Central memory CD4-positive, alpha-beta T cell (primary cell): Measurements from ENCODE around the gene EPHA4.
"Not testable (repeated sequence)": the region's sequence is repeated elsewhere in the genome, so short reads cannot be mapped to it uniquely, and the experiment has no call there.

ENCODE experiments used
- DNase-seq: peaks from one replicate; pipeline ENCODE4 v3.0.0; 2022

Gene EPHA4

GRCh38 chr2:221532641-221533040, 39.5 kb downstream of the EPHA4 start:
- no peak for DNase-seq

GRCh38 chr2:221530653-221531037, 41.5 kb downstream of the EPHA4 start:
- DNase-seq: no peak

- DNase-seq: peak; percentile 30
These were observed 42.0 kb downstream of the EPHA4 start for GRCh38 chr2:221529943-221530652.

GRCh38 chr2:221529177-221529942, 42.7 kb downstream of the EPHA4 start:
- DNase-seq: peak; percentile 7

GRCh38 chr2:221527776-221528309, 44.3 kb downstream of the EPHA4 start:
- peak; percentile 34 for DNase-seq

GRCh38 chr2:221524158-221524557, 47.9 kb downstream of the EPHA4 start:
- DNase-seq: no peak

- no peak for DNase-seq
These were observed 50.8 kb downstream of the EPHA4 start for GRCh38 chr2:221521233-221521845.

- DNase-seq: no peak
These were observed 53.0 kb downstream of the EPHA4 start for GRCh38 chr2:221518935-221519625.

- DNase-seq: peak; percentile 91
These were observed 53.7 kb downstream of the EPHA4 start for GRCh38 chr2:221518201-221518934.

GRCh38 chr2:221517696-221518151, 54.4 kb downstream of the EPHA4 start:
- peak; percentile 88 for DNase-seq

- DNase-seq: no peak
These were observed 54.9 kb downstream of the EPHA4 start for GRCh38 chr2:221517146-221517695.

- DNase-seq: no peak
These were observed 56.2 kb downstream of the EPHA4 start for GRCh38 chr2:221515864-221516263.

- no peak for DNase-seq
These were observed 57.6 kb downstream of the EPHA4 start for GRCh38 chr2:221514305-221515040.

- no peak for DNase-seq
These were observed 58.9 kb downstream of the EPHA4 start for GRCh38 chr2:221513232-221513631.

- not testable (repeated sequence) for DNase-seq
These were observed 60.8 kb downstream of the EPHA4 start for GRCh38 chr2:221511325-221511724.

- DNase-seq: no peak
These were observed 65.6 kb downstream of the EPHA4 start for GRCh38 chr2:221506469-221506868.

- no peak for DNase-seq
These were observed 66.5 kb downstream of the EPHA4 start for GRCh38 chr2:221505605-221506004.

GRCh38 chr2:221504905-221505304, 67.2 kb downstream of the EPHA4 start:
- DNase-seq: no peak

GRCh38 chr2:221503965-221504364, 68.1 kb downstream of the EPHA4 start:
- no peak for DNase-seq

GRCh38 chr2:221502270-221503010, 69.7 kb downstream of the EPHA4 start:
- no peak for DNase-seq
